ENCODE data around the gene C19orf38. TPM values are rescaled to one million over a fixed set of nuclear protein-coding genes. Genes with fewer than 3 reads are reported as not detected.
"Not testable (repeated sequence)": the region's sequence is repeated elsewhere in the genome, so short reads cannot be mapped to it uniquely, and the experiment has no call there.

The C19orf38 gene
- polyA plus RNA-seq, 1 donor from 2014 or later: not detected

DNA sequence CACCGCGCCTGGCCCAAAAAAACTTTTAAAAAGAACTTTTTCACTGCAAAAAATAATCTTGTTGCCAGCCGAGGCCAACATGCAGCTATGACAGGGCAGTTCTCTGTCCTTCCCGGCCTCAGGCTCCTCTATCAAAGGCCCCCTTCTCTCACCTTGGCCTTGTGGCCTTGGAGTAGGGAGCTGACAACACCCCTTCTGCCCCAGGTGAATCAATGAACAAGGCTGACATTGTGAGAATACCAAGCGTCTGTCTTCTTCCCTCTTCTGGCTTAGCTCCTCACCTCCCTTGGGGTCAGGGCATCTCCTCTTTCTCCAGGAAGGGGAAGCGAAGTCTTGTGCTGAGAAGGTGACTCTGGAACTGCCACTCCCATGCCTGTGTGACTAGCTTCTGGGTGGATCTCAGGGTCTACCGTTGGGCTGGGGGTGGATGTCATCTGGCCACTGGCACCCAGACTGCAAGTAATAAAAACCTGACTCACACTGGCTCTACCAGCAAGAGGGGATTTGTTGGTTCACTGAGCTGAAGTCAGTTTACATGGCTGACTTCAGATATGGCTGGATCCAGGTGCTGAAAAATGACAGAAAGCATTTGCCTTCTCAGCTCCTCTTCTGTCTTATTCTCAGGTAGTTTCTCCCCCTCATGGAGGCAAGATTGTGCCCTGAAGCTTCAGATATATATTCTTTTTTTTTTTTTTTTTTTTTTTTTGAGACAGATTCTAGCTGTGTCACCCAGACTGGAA, 6.3 kb downstream of the C19orf38 start:
- Histone ChIP-seq H3F3A (ENCODE audit: insufficient read depth, low read length, poor library complexity, severe bottlenecking) (no peaks in the 10 kb centered on the region), H3K36me3 (ENCODE audit: insufficient read depth, low read length) (no peaks in the 10 kb centered on the region), H3K4me3 (ENCODE audit: low read length) (no peak overlapping the region), H3K27ac (ENCODE audit: low read length) (no peak overlapping the region), H3K79me2 (replicated peaks; ENCODE audit: insufficient read depth, low read length) (no peaks in the 10 kb centered on the region), H3K27me3 (ENCODE audit: insufficient read depth, low read depth, low read length) (no peaks in the 10 kb centered on the region), H4K20me1 (ENCODE audit: insufficient read depth) (no peaks in the 10 kb centered on the region), H3K4me2 (ENCODE audit: low read length) (no peak overlapping the region), H3K9me2 (ENCODE audit: insufficient read depth, low read length) (no peaks in the 10 kb centered on the region), H2AFZ (ENCODE audit: low read depth, low read length) (no peak overlapping the region), H3K9me3 (ENCODE audit: low read length) (no peaks in the 10 kb centered on the region), H3K9ac (ENCODE audit: low read length) (no peak overlapping the region)
- TF ChIP-seq MXI1 (conservative IDR thresholded peaks at IDR 0.05; ENCODE audit: poor library complexity, severe bottlenecking) (no peak), RAD21 (conservative IDR thresholded peaks at IDR 0.05) (no peak), EZH2 (IDR thresholded peaks at IDR 0.05; ENCODE audit: borderline replicate concordance, insufficient read depth, low read length, poor library complexity, severe bottlenecking) (no peak)
- TF ChIP-seq, protein P1, sequence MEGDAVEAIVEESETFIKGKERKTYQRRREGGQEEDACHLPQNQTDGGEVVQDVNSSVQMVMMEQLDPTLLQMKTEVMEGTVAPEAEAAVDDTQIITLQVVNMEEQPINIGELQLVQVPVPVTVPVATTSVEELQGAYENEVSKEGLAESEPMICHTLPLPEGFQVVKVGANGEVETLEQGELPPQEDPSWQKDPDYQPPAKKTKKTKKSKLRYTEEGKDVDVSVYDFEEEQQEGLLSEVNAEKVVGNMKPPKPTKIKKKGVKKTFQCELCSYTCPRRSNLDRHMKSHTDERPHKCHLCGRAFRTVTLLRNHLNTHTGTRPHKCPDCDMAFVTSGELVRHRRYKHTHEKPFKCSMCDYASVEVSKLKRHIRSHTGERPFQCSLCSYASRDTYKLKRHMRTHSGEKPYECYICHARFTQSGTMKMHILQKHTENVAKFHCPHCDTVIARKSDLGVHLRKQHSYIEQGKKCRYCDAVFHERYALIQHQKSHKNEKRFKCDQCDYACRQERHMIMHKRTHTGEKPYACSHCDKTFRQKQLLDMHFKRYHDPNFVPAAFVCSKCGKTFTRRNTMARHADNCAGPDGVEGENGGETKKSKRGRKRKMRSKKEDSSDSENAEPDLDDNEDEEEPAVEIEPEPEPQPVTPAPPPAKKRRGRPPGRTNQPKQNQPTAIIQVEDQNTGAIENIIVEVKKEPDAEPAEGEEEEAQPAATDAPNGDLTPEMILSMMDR (IDR thresholded peaks at IDR 0.05; ENCODE audit: poor library complexity, severe bottlenecking): no peak
- TF ChIP-seq, protein P2, sequence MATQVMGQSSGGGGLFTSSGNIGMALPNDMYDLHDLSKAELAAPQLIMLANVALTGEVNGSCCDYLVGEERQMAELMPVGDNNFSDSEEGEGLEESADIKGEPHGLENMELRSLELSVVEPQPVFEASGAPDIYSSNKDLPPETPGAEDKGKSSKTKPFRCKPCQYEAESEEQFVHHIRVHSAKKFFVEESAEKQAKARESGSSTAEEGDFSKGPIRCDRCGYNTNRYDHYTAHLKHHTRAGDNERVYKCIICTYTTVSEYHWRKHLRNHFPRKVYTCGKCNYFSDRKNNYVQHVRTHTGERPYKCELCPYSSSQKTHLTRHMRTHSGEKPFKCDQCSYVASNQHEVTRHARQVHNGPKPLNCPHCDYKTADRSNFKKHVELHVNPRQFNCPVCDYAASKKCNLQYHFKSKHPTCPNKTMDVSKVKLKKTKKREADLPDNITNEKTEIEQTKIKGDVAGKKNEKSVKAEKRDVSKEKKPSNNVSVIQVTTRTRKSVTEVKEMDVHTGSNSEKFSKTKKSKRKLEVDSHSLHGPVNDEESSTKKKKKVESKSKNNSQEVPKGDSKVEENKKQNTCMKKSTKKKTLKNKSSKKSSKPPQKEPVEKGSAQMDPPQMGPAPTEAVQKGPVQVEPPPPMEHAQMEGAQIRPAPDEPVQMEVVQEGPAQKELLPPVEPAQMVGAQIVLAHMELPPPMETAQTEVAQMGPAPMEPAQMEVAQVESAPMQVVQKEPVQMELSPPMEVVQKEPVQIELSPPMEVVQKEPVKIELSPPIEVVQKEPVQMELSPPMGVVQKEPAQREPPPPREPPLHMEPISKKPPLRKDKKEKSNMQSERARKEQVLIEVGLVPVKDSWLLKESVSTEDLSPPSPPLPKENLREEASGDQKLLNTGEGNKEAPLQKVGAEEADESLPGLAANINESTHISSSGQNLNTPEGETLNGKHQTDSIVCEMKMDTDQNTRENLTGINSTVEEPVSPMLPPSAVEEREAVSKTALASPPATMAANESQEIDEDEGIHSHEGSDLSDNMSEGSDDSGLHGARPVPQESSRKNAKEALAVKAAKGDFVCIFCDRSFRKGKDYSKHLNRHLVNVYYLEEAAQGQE (IDR thresholded peaks at IDR 0.05; ENCODE audit: borderline replicate concordance): no peak

DNA sequence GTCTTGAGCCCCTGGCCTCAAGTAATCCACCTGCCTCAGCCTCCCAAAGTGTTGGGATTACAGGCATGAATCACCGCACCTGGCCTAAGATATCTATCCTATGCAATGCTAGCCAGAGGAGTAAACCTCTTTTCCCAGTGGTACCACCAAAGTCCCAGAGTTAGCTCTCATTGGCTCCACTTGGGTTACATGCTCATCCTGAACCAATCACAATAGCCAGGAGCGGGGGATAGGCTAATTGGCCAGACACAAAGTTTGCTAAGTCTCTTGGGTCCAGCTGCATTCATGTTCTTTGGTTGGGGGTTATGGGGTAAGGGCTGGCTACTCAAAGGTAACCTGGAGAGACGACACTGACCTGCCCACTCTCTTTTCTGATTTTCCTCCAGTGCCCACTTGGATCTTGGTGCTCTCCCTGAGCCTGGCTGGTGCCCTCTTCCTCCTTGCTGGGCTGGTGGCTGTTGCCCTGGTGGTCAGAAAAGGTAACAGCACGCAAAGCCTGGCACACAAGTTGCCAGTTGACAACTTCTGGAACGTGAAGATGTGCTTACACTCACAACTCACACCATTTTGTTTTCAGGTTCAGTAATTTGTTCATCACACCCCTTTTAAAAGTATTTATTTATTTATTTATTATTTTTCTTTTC, 7.8 kb downstream of the C19orf38 start:
- Histone ChIP-seq H4K20me1 (ENCODE audit: insufficient read depth) (no peaks in the 10 kb centered on the region), H2AFZ (ENCODE audit: low read depth, low read length) (no peak overlapping the region), H3K9me3 (ENCODE audit: low read length) (no peaks in the 10 kb centered on the region), H3K27ac (ENCODE audit: low read length) (no peak overlapping the region), H3F3A (ENCODE audit: insufficient read depth, low read length, poor library complexity, severe bottlenecking) (no peaks in the 10 kb centered on the region), H3K4me2 (ENCODE audit: low read length) (no peak overlapping the region), H3K36me3 (ENCODE audit: insufficient read depth, low read length) (no peaks in the 10 kb centered on the region), H3K79me2 (replicated peaks; ENCODE audit: insufficient read depth, low read length) (no peaks in the 10 kb centered on the region), H3K27me3 (ENCODE audit: insufficient read depth, low read depth, low read length) (no peaks in the 10 kb centered on the region), H3K9me2 (ENCODE audit: insufficient read depth, low read length) (no peaks in the 10 kb centered on the region), H3K4me3 (ENCODE audit: low read length) (no peak overlapping the region), H3K9ac (ENCODE audit: low read length) (no peak overlapping the region)
- TF ChIP-seq SMC3 (conservative IDR thresholded peaks at IDR 0.05; ENCODE audit: poor library complexity) (no peak), TAF1 (IDR thresholded peaks at IDR 0.05; ENCODE audit: low read depth) (no peak), POLR2AphosphoS5 (IDR thresholded peaks at IDR 0.05) (no peak), EZH2 (IDR thresholded peaks at IDR 0.05; ENCODE audit: borderline replicate concordance, insufficient read depth, low read length, poor library complexity, severe bottlenecking) (no peak), MXI1 (conservative IDR thresholded peaks at IDR 0.05; ENCODE audit: poor library complexity, severe bottlenecking) (no peak), RAD21 (conservative IDR thresholded peaks at IDR 0.05) (no peak), EP300 (conservative IDR thresholded peaks at IDR 0.05; ENCODE audit: poor library complexity, severe bottlenecking) (no peak)
- TF ChIP-seq, protein P2 (IDR thresholded peaks at IDR 0.05; ENCODE audit: borderline replicate concordance): no peak
- TF ChIP-seq, protein P1 (IDR thresholded peaks at IDR 0.05; ENCODE audit: poor library complexity, severe bottlenecking): no peak

DNA sequence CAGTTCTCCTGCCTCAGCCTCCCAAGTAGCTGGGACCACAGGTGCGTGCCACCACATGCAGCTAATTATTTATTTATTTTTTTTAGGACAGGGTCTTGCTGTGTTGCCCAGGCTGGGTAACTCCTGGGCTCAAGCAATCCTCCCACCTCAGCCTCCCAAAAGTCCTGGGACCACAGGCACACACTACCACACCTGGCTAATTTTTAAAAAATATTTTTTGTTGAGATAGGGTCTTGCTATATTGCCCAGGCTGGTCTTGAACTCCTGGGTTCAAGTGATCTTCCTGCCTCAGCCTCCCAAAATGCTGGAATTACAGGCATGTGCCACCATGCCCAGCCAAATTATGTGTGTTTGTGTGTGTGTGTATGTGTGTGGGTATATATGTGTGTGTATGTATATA, 8.7 kb downstream of the C19orf38 start:
- H3K79me2 ChIP-seq (replicated peaks; ENCODE audit: insufficient read depth, low read length); H3K9me3 ChIP-seq (ENCODE audit: low read length); H3K27me3 ChIP-seq (ENCODE audit: insufficient read depth, low read depth, low read length); H4K20me1 ChIP-seq (ENCODE audit: insufficient read depth); H3K9ac ChIP-seq (ENCODE audit: low read length); H3K36me3 ChIP-seq (ENCODE audit: insufficient read depth, low read length); H3K27ac ChIP-seq (ENCODE audit: low read length); H3K9me2 ChIP-seq (ENCODE audit: insufficient read depth, low read length); H3F3A ChIP-seq (ENCODE audit: insufficient read depth, low read length, poor library complexity, severe bottlenecking); H3K4me3 ChIP-seq (ENCODE audit: low read length); H2AFZ ChIP-seq (ENCODE audit: low read depth, low read length); H3K4me2 ChIP-seq (ENCODE audit: low read length): not testable (repeated sequence)

Measured in neural cell (in vitro differentiated cells).